Breast epithelium (tissue), 3 donors: ENCODE data around the gene FAM162A.
A peak's percentile ranks its signal among the peaks of the same experiment; 100 is the strongest.

ENCODE experiments used
- CTCF ChIP-seq, 3 donors: fragments of 450-650 bp; IDR thresholded peaks; one replicate each; pipeline ENCODE4 v1.5.1; 2016 to 2017; ENCODE audit warnings: antibody characterized with exemption in 3 of 3, mild to moderate bottlenecking in 3 of 3, moderate library complexity in 3 of 3
- POLR2A ChIP-seq: fragments of 450-650 bp; IDR thresholded peaks from one replicate; pipeline ENCODE4 v1.6.1; 2016; ENCODE audit warnings: antibody characterized with exemption, mild to moderate bottlenecking, moderate library complexity

DNA sequence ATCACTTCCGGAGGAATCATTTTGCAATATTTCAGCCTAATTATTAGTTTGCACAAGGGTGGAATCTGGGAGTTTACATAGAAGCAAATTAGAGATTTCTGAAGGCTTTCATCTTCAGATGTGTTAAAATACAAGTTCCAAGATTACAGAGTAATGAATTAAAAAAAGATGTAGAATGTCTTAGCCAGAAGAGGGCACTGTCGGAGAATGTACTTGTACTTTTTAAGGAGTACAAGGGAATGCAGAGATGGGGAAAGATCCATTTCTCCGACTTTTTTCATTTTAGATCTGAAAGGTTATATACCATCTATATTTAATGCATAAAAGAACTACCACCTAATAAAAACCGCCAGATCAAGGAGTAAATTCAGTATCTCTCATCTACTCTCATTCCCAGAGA, 75.0 kb downstream of the FAM162A start:
- TF ChIP-seq POLR2A (no peak), CTCF (IDR thresholded peaks at IDR 0.05) (peak in 1 of 3 donors; percentile 29)
